ENCODE measurements around the gene FER. TPM values are rescaled to one million over a fixed set of nuclear protein-coding genes. Genes with fewer than 3 reads are reported as not detected.

The FER gene
- total and polyA plus RNA-seq, 2 of the 8 experiments (the other 6 are each of a cell fraction or from before 2014, with no cell fraction given): 1.3 to 15.8 TPM

GRCh38 chr5:109045710-109046109, 298.0 kb downstream of the FER start:
- Histone ChIP-seq H3K79me2 (ENCODE audit: control insufficient read depth in 1 of 2, insufficient read depth in 2 of 2, low read length in 2 of 2) (no peaks in the 10 kb centered on the region), H3K14ac (ENCODE audit: insufficient read length) (no peak overlapping the region), H3K4me1 (replicated peaks in 1 of 4; ENCODE audit: control insufficient read depth in 3 of 4, insufficient read depth in 4 of 4, low read length in 3 of 4) (no peaks in the 10 kb centered on the region), H2BK120ac (replicated peaks; ENCODE audit: low read depth, low read length) (no peak overlapping the region), H2AFZ (ENCODE audit: low read length) (no peak overlapping the region), H2BK15ac (ENCODE audit: low read length) (no peak overlapping the region), H2AK5ac (ENCODE audit: low read depth, low read length) (no peak overlapping the region), H3K27me3 (replicated peaks in 1 of 4; ENCODE audit: control insufficient read depth in 3 of 4, extremely low read depth in 1 of 4, insufficient read depth in 3 of 4, low read length in 3 of 4) (no peaks in the 10 kb centered on the region), H3K4me3 (ENCODE audit: extremely low read depth in 1 of 4, insufficient read depth in 2 of 4, low read depth in 3 of 4, low read length in 4 of 4) (no peak overlapping the region), H4K8ac (ENCODE audit: extremely low read depth, insufficient read depth, low read length) (no peak overlapping the region), H3K23ac (ENCODE audit: insufficient read length) (no peak overlapping the region), H3K27ac (ENCODE audit: low read depth, low read length) (no peak overlapping the region), H4K20me1 (replicated peaks in 1 of 2; ENCODE audit: control insufficient read depth in 1 of 2, insufficient read depth in 2 of 2, low read length in 2 of 2) (no peaks in the 10 kb centered on the region), H3K4ac (replicated peaks; ENCODE audit: insufficient read length, low read depth, low read length) (no peak overlapping the region), H4K91ac (replicated peaks; ENCODE audit: insufficient read length, low read length) (no peak overlapping the region), H3K23me2 (ENCODE audit: low read depth, low read length) (no peaks in the 10 kb centered on the region), H3K9ac (replicated peaks in 1 of 4; ENCODE audit: extremely low read depth in 1 of 4, low read depth in 3 of 4, low read length in 3 of 4) (no peak overlapping the region), H2BK12ac (ENCODE audit: low read depth, low read length) (no peak overlapping the region), H3K18ac (ENCODE audit: extremely low read depth, low read length) (no peak overlapping the region), H3K9me3 (ENCODE audit: insufficient read depth in 2 of 2, low read depth in 1 of 2, low read length in 1 of 2) (no peaks in the 10 kb centered on the region), H4K5ac (ENCODE audit: insufficient read length, low read depth, low read length) (no peak overlapping the region), H3K56ac (replicated peaks; ENCODE audit: insufficient read length, low read depth, low read length) (no peak overlapping the region), H3K4me2 (ENCODE audit: insufficient read depth in 1 of 2, low read depth in 2 of 2, low read length in 2 of 2) (no peak overlapping the region), H3K79me1 (ENCODE audit: low read depth, low read length) (no peaks in the 10 kb centered on the region), H3K36me3 (ENCODE audit: control insufficient read depth in 2 of 4, insufficient read depth in 4 of 4, low read length in 3 of 4) (no peaks in the 10 kb centered on the region), H2BK20ac (ENCODE audit: low read length) (no peak overlapping the region), H2BK5ac (ENCODE audit: low read depth, low read length) (no peak overlapping the region)
- POLR2A ChIA-PET (ENCODE audit: partially characterized antibody): no interaction called here
- DNase-seq (ENCODE audit: low read depth in 1 of 2, low spot score in 2 of 2): no peak
- CTCF ChIA-PET (ENCODE audit: partially characterized antibody): no interaction called here
- WGBS, 2 experiments (ENCODE audit: extremely low coverage in 1 of 2, insufficient coverage in 1 of 2, insufficient read length in 1 of 2, insufficient replicate concordance in 2 of 2, low coverage in 1 of 2, low lambda C conversion rate in 2 of 2, missing lambda C conversion rate in 1 of 2): 83% methylated on average over 2 of the region's 2 CpGs; no CpG with 5 or more reads in 1 of the 2 experiments
- FAIRE-seq: no peak
- TF ChIP-seq SP4 (IDR thresholded peaks at IDR 0.05; ENCODE audit: low read length): no peak
- no peak for TF ChIP-seq SIN3A (conservative IDR thresholded peaks at IDR 0.05 in 1 of 2, IDR thresholded peaks at IDR 0.05 in 1 of 2; ENCODE audit: low read depth in 1 of 2, low read length in 2 of 2)
- no peak for TF ChIP-seq TAF7 (optimal IDR thresholded peaks at IDR 0.05; ENCODE audit: borderline replicate concordance, low read depth, low read length)
- TF ChIP-seq TBP (IDR thresholded peaks at IDR 0.05; ENCODE audit: low read depth, low read length): no peak
- no peak for TF ChIP-seq ASH2L (IDR thresholded peaks at IDR 0.05; ENCODE audit: low read length)
- TF ChIP-seq RAD21 (IDR thresholded peaks at IDR 0.05 in 1 of 2, conservative IDR thresholded peaks at IDR 0.05 in 1 of 2; ENCODE audit: low read depth in 2 of 2, low read length in 2 of 2): no peak
- no peak for TF ChIP-seq NANOG (IDR thresholded peaks at IDR 0.05; ENCODE audit: insufficient read depth, low read depth, low read length, poor library complexity, severe bottlenecking)
- no peak for TF ChIP-seq HDAC6 (IDR thresholded peaks at IDR 0.05; ENCODE audit: low read depth, low read length)
- no peak for TF ChIP-seq BACH1 (IDR thresholded peaks at IDR 0.05; ENCODE audit: low read length)
- TF ChIP-seq CHD1 (IDR thresholded peaks at IDR 0.05; ENCODE audit: low read depth, low read length): no peak
- TF ChIP-seq ZNF274 (IDR thresholded peaks at IDR 0.05; ENCODE audit: borderline replicate concordance, extremely low read depth, low read length): no peak
- TF ChIP-seq MAX (IDR thresholded peaks at IDR 0.05): no peak
- TF ChIP-seq JUN (IDR thresholded peaks at IDR 0.05; ENCODE audit: low read depth, low read length): no peak
- no peak for TF ChIP-seq RNF2 (IDR thresholded peaks at IDR 0.05; ENCODE audit: borderline replicate concordance, low read depth, low read length, missing control alignments, poor library complexity, severe bottlenecking)
